H7 (cell line): Measurements from ENCODE around the gene IKBKG. TPM values are rescaled to one million over a fixed set of nuclear protein-coding genes. Genes with fewer than 3 reads are reported as not detected.
"Not testable (repeated sequence)": the region's sequence is repeated elsewhere in the genome, so short reads cannot be mapped to it uniquely, and the experiment has no call there.

Experiments used
- DNase-seq: peaks from one replicate; pipeline ENCODE4 v3.0.0; 2012
- H3K27me3 ChIP-seq: 2 replicates; pipeline ENCODE4 v1.6.0; 2011; ENCODE audit warnings: mild to moderate bottlenecking, low read length; ENCODE audit not compliant: control insufficient read depth, insufficient read depth
- H3K36me3 ChIP-seq: replicated peaks from 2 replicates; pipeline ENCODE4 v1.5.1; 2011; ENCODE audit warnings: low read length; ENCODE audit not compliant: control insufficient read depth, insufficient read depth
- H3K4me3 ChIP-seq: 2 replicates; pipeline ENCODE4 v1.5.1; 2011; ENCODE audit warnings: low read depth, mild to moderate bottlenecking, control low read depth, low read length, moderate library complexity; ENCODE audit not compliant: insufficient read depth
- total RNA-seq: library from RNA; depleted of rRNA; stranded (reverse); fragments of >200 nt; shearing (Covaris generic); gene quantifications from 2 replicates; pipeline ENCODE4 v1.2.3, GENCODE V29; 2014

Gene IKBKG
- total RNA-seq, 1 experiment from 2014 or later = 22.1 TPM

GRCh38 chrX:154560326-154560725 lies 12.9 kb downstream of the IKBKG start:
- not testable (repeated sequence) for H3K36me3 ChIP-seq, DNase-seq, H3K4me3 ChIP-seq, H3K27me3 ChIP-seq

GRCh38 chrX:154562295-154562694 lies 14.9 kb downstream of the IKBKG start:
- DNase-seq, H3K36me3 ChIP-seq, H3K4me3 ChIP-seq, H3K27me3 ChIP-seq: not testable (repeated sequence)

- DNase-seq, H3K36me3 ChIP-seq, H3K27me3 ChIP-seq, H3K4me3 ChIP-seq: not testable (repeated sequence)
Observed at GRCh38 chrX:154570361-154570760, 22.9 kb downstream of the IKBKG start.

GRCh38 chrX:154573061-154573460 lies 25.6 kb downstream of the IKBKG start:
- DNase-seq, H3K27me3 ChIP-seq, H3K4me3 ChIP-seq, H3K36me3 ChIP-seq: not testable (repeated sequence)

- not testable (repeated sequence) for DNase-seq, H3K4me3 ChIP-seq, H3K36me3 ChIP-seq, H3K27me3 ChIP-seq
Observed at GRCh38 chrX:154575076-154575475, 27.7 kb downstream of the IKBKG start.

- H3K36me3 ChIP-seq, H3K4me3 ChIP-seq, H3K27me3 ChIP-seq, DNase-seq: not testable (repeated sequence)
Observed at GRCh38 chrX:154582994-154583393, 35.6 kb downstream of the IKBKG start.

GRCh38 chrX:154584585-154585183 lies 37.3 kb downstream of the IKBKG start, which contains the start of gene CTAG1A:
Gene CTAG1A (plus strand): TSS chrX:154585133. CDS start chrX:154585207, 74 bp downstream.
- not testable (repeated sequence) for H3K36me3 ChIP-seq, DNase-seq, H3K4me3 ChIP-seq, H3K27me3 ChIP-seq

- DNase-seq, H3K4me3 ChIP-seq, H3K27me3 ChIP-seq, H3K36me3 ChIP-seq: not testable (repeated sequence)
Observed at GRCh38 chrX:154590415-154590814, 43.0 kb downstream of the IKBKG start.

- Histone ChIP-seq H3K27me3 (no peaks in the 10 kb centered on the region), H3K36me3 (no peaks in the 10 kb centered on the region), H3K4me3 (no peak overlapping the region)
- no peak for DNase-seq
Observed at GRCh38 chrX:154592505-154592904, 45.1 kb downstream of the IKBKG start.

- Histone ChIP-seq H3K36me3 (no peaks in the 10 kb centered on the region), H3K4me3 (no peak overlapping the region), H3K27me3 (no peaks in the 10 kb centered on the region)
- no peak for DNase-seq
Observed at GRCh38 chrX:154593201-154593600, 45.8 kb downstream of the IKBKG start.

- Histone ChIP-seq H3K4me3 (no peak overlapping the region), H3K36me3 (no peaks in the 10 kb centered on the region), H3K27me3 (no peaks in the 10 kb centered on the region)
- no peak for DNase-seq
Observed at GRCh38 chrX:154594491-154594890, 47.1 kb downstream of the IKBKG start.

GRCh38 chrX:154595559-154596249 lies 48.3 kb downstream of the IKBKG start:
- Histone ChIP-seq H3K36me3 (no peaks in the 10 kb centered on the region), H3K27me3 (no peaks in the 10 kb centered on the region), H3K4me3 (no peak overlapping the region)
- no peak for DNase-seq

GRCh38 chrX:154596290-154596929 lies 49.0 kb downstream of the IKBKG start:
- Histone ChIP-seq H3K36me3 (no peaks in the 10 kb centered on the region), H3K4me3 (no peak overlapping the region), H3K27me3 (no peaks in the 10 kb centered on the region)
- peak; percentile 84 for DNase-seq

GRCh38 chrX:154597221-154597620 lies 49.8 kb downstream of the IKBKG start:
- DNase-seq = no peak
- H3K27me3 ChIP-seq = no peaks in the 10 kb centered on the region
- H3K4me3 ChIP-seq = no peak overlapping the region
- no peaks in the 10 kb centered on the region for H3K36me3 ChIP-seq

- DNase-seq = no peak
- no peaks in the 10 kb centered on the region for H3K36me3 ChIP-seq
- H3K27me3 ChIP-seq = no peaks in the 10 kb centered on the region
- no peak overlapping the region for H3K4me3 ChIP-seq
Observed at GRCh38 chrX:154598656-154599055, 51.2 kb downstream of the IKBKG start.
